Transverse colon (tissue), 3 donors: ENCODE measurements around the gene MS4A4E.

Experiments used
- CTCF ChIP-seq, 5 experiments: fragments of 200-600 bp in 3 of 5; fragments of 450-650 bp in 2 of 5; sonication (generic) in 3 of 5; IDR thresholded peaks; 1 replicate in 2 of 5; 2 replicates in 3 of 5; pipeline ENCODE4 v1.5.1; 2016 to 2017; ENCODE audit warnings: antibody characterized with exemption in 5 of 5, inconsistent platforms in 3 of 5, mild to moderate bottlenecking in 2 of 5, moderate library complexity in 1 of 5
- EP300 ChIP-seq: sonication (generic); formaldehyde crosslinking; IDR thresholded peaks from one replicate; pipeline ENCODE4 v1.6.1; 2017; ENCODE audit warnings: antibody characterized with exemption, low read depth

GRCh38 chr11:60221181-60221580 is 21.8 kb downstream of the MS4A4E start:
- no peak for TF ChIP-seq CTCF (IDR thresholded peaks at IDR 0.05)
- no peak for TF ChIP-seq EP300
